ENCODE measurements around the gene NOC2L. TPM values are rescaled to one million over a fixed set of nuclear protein-coding genes. Genes with fewer than 3 reads are reported as not detected.

The NOC2L gene
- total RNA-seq, 1 donor from 2014 or later, result 90.3 TPM

- H3K4me3 Mint-ChIP-seq (ENCODE audit: unreplicated experiment), result peak overlapping the region; percentile 65
- H3K4me1 Mint-ChIP-seq (ENCODE audit: low read depth, unreplicated experiment), result peaks cover 7% of the 10 kb centered on the region
- no peak overlapping the region for H3K27ac Mint-ChIP-seq (ENCODE audit: unreplicated experiment)
- H3K36me3 Mint-ChIP-seq (ENCODE audit: unreplicated experiment), result no peaks in the 10 kb centered on the region
- DNase-seq, result peak; percentile 92
- TF ChIP-seq CTCF (IDR thresholded peaks at IDR 0.05; ENCODE audit: partially characterized antibody, unreplicated experiment), result peak; percentile 97
- H3K27me3 Mint-ChIP-seq (ENCODE audit: unreplicated experiment), result peaks cover 16% of the 10 kb centered on the region
- H3K9me3 Mint-ChIP-seq (ENCODE audit: unreplicated experiment), result peaks cover 9% of the 10 kb centered on the region
Observed at GRCh38 chr1:904310-904950, 54.6 kb downstream of the NOC2L start.

- peaks cover 7% of the 10 kb centered on the region for H3K4me1 Mint-ChIP-seq (ENCODE audit: low read depth, unreplicated experiment)
Observed at GRCh38 chr1:903721-904271, 55.3 kb downstream of the NOC2L start.

GRCh38 chr1:903305-903704, 55.8 kb downstream of the NOC2L start:
- DNase-seq, result no peak
- H3K4me1 Mint-ChIP-seq (ENCODE audit: low read depth, unreplicated experiment), result peaks cover 7% of the 10 kb centered on the region
- H3K27ac Mint-ChIP-seq (ENCODE audit: unreplicated experiment), result no peak overlapping the region
- H3K36me3 Mint-ChIP-seq (ENCODE audit: unreplicated experiment), result no peaks in the 10 kb centered on the region
- H3K4me3 Mint-ChIP-seq (ENCODE audit: unreplicated experiment), result no peak overlapping the region
- H3K27me3 Mint-ChIP-seq (ENCODE audit: unreplicated experiment), result peaks cover 17% of the 10 kb centered on the region
- H3K9me3 Mint-ChIP-seq (ENCODE audit: unreplicated experiment), result peaks cover 9% of the 10 kb centered on the region
- no peak for TF ChIP-seq CTCF (IDR thresholded peaks at IDR 0.05; ENCODE audit: partially characterized antibody, unreplicated experiment)

More at GRCh38 chr1:903721-904271, 55.3 kb downstream of the NOC2L start:
- peak; percentile 19 for DNase-seq
- Mint-ChIP-seq H3K27me3 (ENCODE audit: unreplicated experiment) (peaks cover 17% of the 10 kb centered on the region), H3K4me3 (ENCODE audit: unreplicated experiment) (no peak overlapping the region), H3K36me3 (ENCODE audit: unreplicated experiment) (no peaks in the 10 kb centered on the region), H3K27ac (ENCODE audit: unreplicated experiment) (no peak overlapping the region), H3K9me3 (ENCODE audit: unreplicated experiment) (peaks cover 9% of the 10 kb centered on the region)
- TF ChIP-seq CTCF (IDR thresholded peaks at IDR 0.05; ENCODE audit: partially characterized antibody, unreplicated experiment), result no peak

- Mint-ChIP-seq H3K27me3 (ENCODE audit: unreplicated experiment) (peaks cover 17% of the 10 kb centered on the region), H3K4me3 (ENCODE audit: unreplicated experiment) (no peak overlapping the region), H3K9me3 (ENCODE audit: unreplicated experiment) (peaks cover 7% of the 10 kb centered on the region), H3K4me1 (ENCODE audit: low read depth, unreplicated experiment) (peaks cover 7% of the 10 kb centered on the region), H3K36me3 (ENCODE audit: unreplicated experiment) (peaks cover 4% of the 10 kb centered on the region), H3K27ac (ENCODE audit: unreplicated experiment) (no peak overlapping the region)
- no peak for DNase-seq
- TF ChIP-seq CTCF (IDR thresholded peaks at IDR 0.05; ENCODE audit: partially characterized antibody, unreplicated experiment), result no peak
Observed at GRCh38 chr1:902802-903201, 56.3 kb downstream of the NOC2L start.

GRCh38 chr1:901108-901859, 57.8 kb downstream of the NOC2L start:
- peaks cover 7% of the 10 kb centered on the region for H3K9me3 Mint-ChIP-seq (ENCODE audit: unreplicated experiment)
- H3K36me3 Mint-ChIP-seq (ENCODE audit: unreplicated experiment), result peaks cover 5% of the 10 kb centered on the region
- peaks cover 6% of the 10 kb centered on the region for H3K4me1 Mint-ChIP-seq (ENCODE audit: low read depth, unreplicated experiment)
- H3K27ac Mint-ChIP-seq (ENCODE audit: unreplicated experiment), result no peak overlapping the region
- no peak overlapping the region for H3K4me3 Mint-ChIP-seq (ENCODE audit: unreplicated experiment)
- peaks cover 7% of the 10 kb centered on the region for H3K27me3 Mint-ChIP-seq (ENCODE audit: unreplicated experiment)
- no peak for DNase-seq
- no peak for TF ChIP-seq CTCF (IDR thresholded peaks at IDR 0.05; ENCODE audit: partially characterized antibody, unreplicated experiment)
